GM12878 (cell line): ENCODE measurements around the gene FRAS1. TPM values are rescaled to one million over a fixed set of nuclear protein-coding genes. Genes with fewer than 3 reads are reported as not detected.

ENCODE experiments used
- ATAC-seq: fragments of 200-7000 bp; cut with Tn5 transposase; 3 replicates; pipeline ENCODE4 v1.9.1; 2020; ENCODE audit warnings: mild to moderate bottlenecking, moderate library complexity
- BruUV-seq: library from RNA; stranded (reverse); fragments of 400-500 nt; replicated peaks from 2 replicates; lab custom pipeline; 2021; lab: Mats Ljungman, UMichigan
- CTCF ChIA-PET: fragments of 300-600 bp; sonication (Branson Sonifier 250); formaldehyde crosslinking; extraction: SDS; loops from one replicate; lab custom pipeline; 2021; ENCODE audit warnings: inconsistent platforms; lab: Yijun Ruan, JAX
- POLR2A ChIA-PET: fragments of 350-600 bp; formaldehyde crosslinking; extraction: SDS; loops from one replicate; lab custom pipeline; 2021; ENCODE audit warnings: inconsistent platforms; lab: Charles Lee
- RAD21 ChIA-PET: fragments of 300-600 bp; sonication (Branson Sonifier 250); formaldehyde crosslinking; loops from one replicate; lab custom pipeline; 2023; ENCODE audit warnings: antibody characterized with exemption; ENCODE audit not compliant: unreplicated experiment; lab: Charles Lee
- SMC1A ChIA-PET: fragments of 300-600 bp; sonication (Branson Sonifier 250); formaldehyde crosslinking; loops from one replicate; lab custom pipeline; 2023; ENCODE audit not compliant: unreplicated experiment, uncharacterized antibody; lab: Charles Lee
- DNase-seq: peaks from one replicate; pipeline ENCODE4 v3.0.0-alpha.2; 2011; ENCODE audit warnings: low read depth, low spot score
- FAIRE-seq: peaks from 3 replicates; lab custom pipeline; 2011; peaks lifted over from hg19 to GRCh38; lab: Jason Lieb, UNC
- H2AFZ ChIP-seq: 2 replicates; pipeline ENCODE4 v1.6.0; 2011; ENCODE audit warnings: low read depth, low read length, control low read depth; ENCODE audit not compliant: control insufficient read depth
- H3K27ac ChIP-seq: 2 replicates; pipeline ENCODE4 v1.5.1; 2011; ENCODE audit warnings: control low read depth; ENCODE audit not compliant: control insufficient read depth, insufficient read depth
- H3K27me3 ChIP-seq, 2 experiments: replicated peaks in 1 of 2; 2 replicates each; pipeline versions ENCODE4 v1.6.0 to v1.6.1; 2011; ENCODE audit warnings: low read length in 1 of 2; ENCODE audit not compliant: control insufficient read depth in 2 of 2, insufficient read depth in 2 of 2
- H3K36me3 ChIP-seq, 2 experiments: 2 replicates each; pipeline ENCODE4 v1.5.1; 2011; ENCODE audit warnings: low read length in 1 of 2; ENCODE audit not compliant: control insufficient read depth in 2 of 2, insufficient read depth in 2 of 2
- H3K4me1 ChIP-seq: 2 replicates; pipeline ENCODE4 v1.6.1; 2011; ENCODE audit warnings: mild to moderate bottlenecking, low read length, moderate library complexity, mixed read lengths; ENCODE audit not compliant: control insufficient read depth, insufficient read depth
- H3K4me2 ChIP-seq: 2 replicates; pipeline ENCODE4 v1.6.0; 2011; ENCODE audit warnings: control low read depth; ENCODE audit not compliant: control insufficient read depth, insufficient read depth
- H3K4me3 ChIP-seq: fragments of 200-600 bp; sonication (generic); 2 replicates; pipeline ENCODE4 v1.5.1; 2016
- H3K79me2 ChIP-seq: 2 replicates; pipeline ENCODE4 v1.6.0; 2011; ENCODE audit warnings: low read length; ENCODE audit not compliant: control insufficient read depth, insufficient read depth
- H3K9ac ChIP-seq: 2 replicates; pipeline ENCODE4 v1.8.0; 2011; ENCODE audit warnings: low read length, control low read depth, mixed read lengths; ENCODE audit not compliant: control insufficient read depth, insufficient read depth
- H3K9me3 ChIP-seq: replicated peaks from 3 replicates; pipeline ENCODE4 v1.5.1; 2011; ENCODE audit warnings: mild to moderate bottlenecking, low read length; ENCODE audit not compliant: control insufficient read depth, insufficient read depth
- H4K20me1 ChIP-seq: 2 replicates; pipeline ENCODE4 v1.6.0; 2011; ENCODE audit not compliant: control insufficient read depth, insufficient read depth
- EP300 ChIP-seq, 2 experiments: fragments of 150-350 bp in 1 of 2; IDR thresholded peaks; 2 replicates each; pipeline ENCODE4 v1.6.1; 2011 to 2012; ENCODE audit warnings: low read depth in 2 of 2, low read length in 2 of 2, borderline replicate concordance in 1 of 2, improper control_type of control experiment in 1 of 2, inconsistent platforms in 1 of 2; ENCODE audit not compliant: control insufficient read depth in 1 of 2
- MTA2 ChIP-seq: fragments of 450-650 bp; IDR thresholded peaks from 2 replicates; pipeline ENCODE4 v1.6.1; 2016; ENCODE audit warnings: low read depth, mild to moderate bottlenecking, moderate library complexity
- NFXL1 ChIP-seq: fragments of 450-650 bp; IDR thresholded peaks from 2 replicates; pipeline ENCODE4 v1.6.1; 2017; ENCODE audit warnings: antibody characterized with exemption, mild to moderate bottlenecking, borderline replicate concordance
- NR2C1 ChIP-seq: fragments of 450-650 bp; IDR thresholded peaks from 2 replicates; pipeline ENCODE4 v1.6.1; 2017; ENCODE audit warnings: antibody characterized with exemption, mild to moderate bottlenecking, moderate library complexity
- NRF1 ChIP-seq: conservative IDR thresholded peaks from 2 replicates; pipeline ENCODE4 v1.6.1; 2011; ENCODE audit warnings: mild to moderate bottlenecking, low read depth, low read length, improper control_type of control experiment
- PAX5 ChIP-seq: IDR thresholded peaks from 2 replicates; pipeline ENCODE4 v1.6.1; 2011; ENCODE audit warnings: low read depth, low read length, borderline replicate concordance
- SPI1 ChIP-seq: IDR thresholded peaks from 2 replicates; pipeline ENCODE4 v1.6.1; 2011; ENCODE audit warnings: low read depth, mild to moderate bottlenecking, low read length, moderate library complexity, borderline replicate concordance; ENCODE audit not compliant: insufficient read depth
- WGBS: methylation state at CpG from one replicate; pipeline ENCODE4 v1.1.6; 2016; ENCODE audit warnings: low lambda C conversion rate; ENCODE audit not compliant: insufficient replicate concordance, insufficient coverage; ENCODE audit errors: missing lambda C conversion rate; 5-methylcytosine and 5-hydroxymethylcytosine counted together
- in situ Hi-C: fragments of 300-500 bp; cut with MboI; formaldehyde crosslinking; loops from 9 replicates; pipeline ENCODE4 v1.14.3; 2018; ENCODE audit warnings: mixed read lengths
- intact Hi-C: fragments of 100-400 bp; cut with micrococcal nuclease; formaldehyde crosslinking; loops from one replicate; pipeline ENCODE4 v1.14.2; 2022; ENCODE audit not compliant: unreplicated experiment
- polyA plus RNA-seq, 11 experiments: library from polyadenylated mRNA; depleted of rRNA in 4 of 11; unstranded in 6 of 11; stranded (reverse) in 5 of 11; fragments of >200 nt; fragmentation: Nextera tagmentation in 4 of 11; fragmentation: Illumina TruSeq in 1 of 11; extraction: Ambion mirVana in 4 of 11; extraction: Trizol in 1 of 11; gene quantifications; 1 replicate in 1 of 11; 2 replicates in 10 of 11; pipeline versions ENCODE4 v1.2.1 to v1.2.3, GENCODE V29; 2011 to 2016; ENCODE audit warnings: inconsistent platforms in 2 of 11, missing spikeins in 2 of 11, low read depth in 1 of 11
- total RNA-seq, 4 experiments: library from RNA; depleted of rRNA in 3 of 4; stranded (reverse); fragments of >200 nt in 3 of 4; fragmentation: Illumina TruSeq in 1 of 4; extraction: Trizol in 1 of 4; gene quantifications; 2 replicates each; pipeline versions ENCODE4 v1.2.1 to v1.2.3, GENCODE V29; 2013 to 2021
- TF ChIP-seq, protein P1 (sequence below): fragments of 450-650 bp; IDR thresholded peaks from 2 replicates; pipeline ENCODE4 v1.6.1; 2017; ENCODE audit warnings: mild to moderate bottlenecking
- TF ChIP-seq, protein P2 (sequence below): IDR thresholded peaks from 2 replicates; pipeline ENCODE4 v1.6.1; 2011; ENCODE audit warnings: borderline replicate concordance, low read depth, mild to moderate bottlenecking, moderate library complexity, low read length; ENCODE audit not compliant: insufficient read depth, poor library complexity, severe bottlenecking
- TF ChIP-seq, protein P3 (sequence below): IDR thresholded peaks from 2 replicates; pipeline ENCODE4 v1.6.1; 2012; ENCODE audit warnings: mild to moderate bottlenecking, low read depth, low read length

FRAS1 gene
- total and polyA plus RNA-seq, 10 of the 15 experiments (the other 5 are each of a cell fraction or from before 2014, with no cell fraction given) = 0.08 to 11.7 (median 0.20) TPM

DNA sequence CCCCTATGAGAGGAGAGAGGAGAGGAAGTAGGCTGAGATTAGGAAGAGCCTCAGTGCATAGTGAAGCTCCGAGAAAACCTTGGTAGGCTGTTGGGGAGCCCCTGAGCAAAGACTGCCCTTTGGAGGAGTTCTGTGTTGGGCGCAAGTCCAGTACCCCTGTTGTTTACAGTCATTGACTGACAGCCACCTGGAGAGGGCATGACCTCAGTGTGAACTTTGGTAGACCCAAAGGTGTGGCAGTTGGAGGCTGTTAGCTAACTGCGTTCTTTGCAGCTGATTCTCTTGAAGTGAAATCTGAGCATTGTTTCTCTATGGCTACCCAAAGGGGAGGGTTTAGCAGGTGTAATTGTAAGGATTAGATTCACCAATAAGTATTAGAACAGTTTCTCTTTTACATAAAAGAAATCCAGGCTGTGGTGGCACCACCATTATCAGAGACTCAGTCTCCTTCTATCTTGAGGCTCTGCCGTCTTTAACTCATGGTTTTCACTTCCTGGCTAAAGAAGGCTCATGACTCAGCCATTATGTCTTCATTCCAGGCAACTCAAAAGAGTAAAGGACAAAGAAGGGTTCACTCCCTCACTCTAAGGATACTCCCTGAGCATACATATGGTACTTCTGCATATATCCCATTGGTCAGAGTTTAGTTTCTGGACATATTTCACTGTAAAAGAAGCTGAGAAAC lies 527.9 kb downstream of the FRAS1 start:
- no peaks in the 10 kb centered on the region for H4K20me1 ChIP-seq
- CTCF ChIA-PET = no interaction called here
- H3K4me3 ChIP-seq = no peak overlapping the region
- TF ChIP-seq NRF1 (no peak), NR2C1 (no peak), SPI1 (no peak), MTA2 (no peak), EP300 (IDR thresholded peaks at IDR 0.05; ENCODE audit: borderline replicate concordance in 1 of 2, control insufficient read depth in 1 of 2, low read depth in 2 of 2, low read length in 2 of 2) (no peak), PAX5 (no peak), NFXL1 (no peak)
- TF ChIP-seq, protein P1, sequence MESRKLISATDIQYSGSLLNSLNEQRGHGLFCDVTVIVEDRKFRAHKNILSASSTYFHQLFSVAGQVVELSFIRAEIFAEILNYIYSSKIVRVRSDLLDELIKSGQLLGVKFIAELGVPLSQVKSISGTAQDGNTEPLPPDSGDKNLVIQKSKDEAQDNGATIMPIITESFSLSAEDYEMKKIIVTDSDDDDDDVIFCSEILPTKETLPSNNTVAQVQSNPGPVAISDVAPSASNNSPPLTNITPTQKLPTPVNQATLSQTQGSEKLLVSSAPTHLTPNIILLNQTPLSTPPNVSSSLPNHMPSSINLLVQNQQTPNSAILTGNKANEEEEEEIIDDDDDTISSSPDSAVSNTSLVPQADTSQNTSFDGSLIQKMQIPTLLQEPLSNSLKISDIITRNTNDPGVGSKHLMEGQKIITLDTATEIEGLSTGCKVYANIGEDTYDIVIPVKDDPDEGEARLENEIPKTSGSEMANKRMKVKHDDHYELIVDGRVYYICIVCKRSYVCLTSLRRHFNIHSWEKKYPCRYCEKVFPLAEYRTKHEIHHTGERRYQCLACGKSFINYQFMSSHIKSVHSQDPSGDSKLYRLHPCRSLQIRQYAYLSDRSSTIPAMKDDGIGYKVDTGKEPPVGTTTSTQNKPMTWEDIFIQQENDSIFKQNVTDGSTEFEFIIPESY = no peak
- TF ChIP-seq, protein P2, sequence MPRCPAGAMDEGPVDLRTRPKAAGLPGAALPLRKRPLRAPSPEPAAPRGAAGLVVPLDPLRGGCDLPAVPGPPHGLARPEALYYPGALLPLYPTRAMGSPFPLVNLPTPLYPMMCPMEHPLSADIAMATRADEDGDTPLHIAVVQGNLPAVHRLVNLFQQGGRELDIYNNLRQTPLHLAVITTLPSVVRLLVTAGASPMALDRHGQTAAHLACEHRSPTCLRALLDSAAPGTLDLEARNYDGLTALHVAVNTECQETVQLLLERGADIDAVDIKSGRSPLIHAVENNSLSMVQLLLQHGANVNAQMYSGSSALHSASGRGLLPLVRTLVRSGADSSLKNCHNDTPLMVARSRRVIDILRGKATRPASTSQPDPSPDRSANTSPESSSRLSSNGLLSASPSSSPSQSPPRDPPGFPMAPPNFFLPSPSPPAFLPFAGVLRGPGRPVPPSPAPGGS = no peak
- TF ChIP-seq, protein P3, sequence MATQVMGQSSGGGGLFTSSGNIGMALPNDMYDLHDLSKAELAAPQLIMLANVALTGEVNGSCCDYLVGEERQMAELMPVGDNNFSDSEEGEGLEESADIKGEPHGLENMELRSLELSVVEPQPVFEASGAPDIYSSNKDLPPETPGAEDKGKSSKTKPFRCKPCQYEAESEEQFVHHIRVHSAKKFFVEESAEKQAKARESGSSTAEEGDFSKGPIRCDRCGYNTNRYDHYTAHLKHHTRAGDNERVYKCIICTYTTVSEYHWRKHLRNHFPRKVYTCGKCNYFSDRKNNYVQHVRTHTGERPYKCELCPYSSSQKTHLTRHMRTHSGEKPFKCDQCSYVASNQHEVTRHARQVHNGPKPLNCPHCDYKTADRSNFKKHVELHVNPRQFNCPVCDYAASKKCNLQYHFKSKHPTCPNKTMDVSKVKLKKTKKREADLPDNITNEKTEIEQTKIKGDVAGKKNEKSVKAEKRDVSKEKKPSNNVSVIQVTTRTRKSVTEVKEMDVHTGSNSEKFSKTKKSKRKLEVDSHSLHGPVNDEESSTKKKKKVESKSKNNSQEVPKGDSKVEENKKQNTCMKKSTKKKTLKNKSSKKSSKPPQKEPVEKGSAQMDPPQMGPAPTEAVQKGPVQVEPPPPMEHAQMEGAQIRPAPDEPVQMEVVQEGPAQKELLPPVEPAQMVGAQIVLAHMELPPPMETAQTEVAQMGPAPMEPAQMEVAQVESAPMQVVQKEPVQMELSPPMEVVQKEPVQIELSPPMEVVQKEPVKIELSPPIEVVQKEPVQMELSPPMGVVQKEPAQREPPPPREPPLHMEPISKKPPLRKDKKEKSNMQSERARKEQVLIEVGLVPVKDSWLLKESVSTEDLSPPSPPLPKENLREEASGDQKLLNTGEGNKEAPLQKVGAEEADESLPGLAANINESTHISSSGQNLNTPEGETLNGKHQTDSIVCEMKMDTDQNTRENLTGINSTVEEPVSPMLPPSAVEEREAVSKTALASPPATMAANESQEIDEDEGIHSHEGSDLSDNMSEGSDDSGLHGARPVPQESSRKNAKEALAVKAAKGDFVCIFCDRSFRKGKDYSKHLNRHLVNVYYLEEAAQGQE = no peak
- H3K27ac ChIP-seq = no peak overlapping the region
- H3K79me2 ChIP-seq = no peaks in the 10 kb centered on the region
- BruUV-seq = no TSS peak
- H3K4me1 ChIP-seq = no peaks in the 10 kb centered on the region
- 80% methylated on average over 4 of the region's 4 CpGs for WGBS
- intact Hi-C loops = no loop called here
- SMC1A ChIA-PET = interaction anchor here (0.6 kb wide), 1 partner anchor 553 kb away, joined by 3 read pairs; no protein-coding TSS in a partner anchor
- no peak overlapping the region for H3K4me2 ChIP-seq
- POLR2A ChIA-PET = no interaction called here
- RAD21 ChIA-PET = no interaction called here
- H3K9ac ChIP-seq = no peak overlapping the region
- H3K9me3 ChIP-seq = no peaks in the 10 kb centered on the region
- H2AFZ ChIP-seq = no peak overlapping the region
- in situ Hi-C loops = no loop called here
- H3K27me3 ChIP-seq = no peaks in the 10 kb centered on the region
- DNase-seq (no peak), ATAC-seq (no peak), FAIRE-seq (no peak)
- no peaks in the 10 kb centered on the region for H3K36me3 ChIP-seq
